SU-DHL-6 (cell line): Measurements from ENCODE around the gene MKNK2.

Experiments
- H2AFZ ChIP-seq: fragments of 200-600 bp; sonication (generic); 2 replicates; pipeline ENCODE4 v1.6.1; 2014; ENCODE audit warnings: low read depth, mild to moderate bottlenecking, moderate library complexity, mixed read lengths, antibody characterized with exemption, low read length; ENCODE audit not compliant: severe bottlenecking
- H3F3A ChIP-seq: fragments of 200-600 bp; shearing (Covaris generic); 2 replicates; pipeline ENCODE4 v1.6.0; 2016; ENCODE audit warnings: antibody characterized with exemption, mild to moderate bottlenecking; ENCODE audit not compliant: insufficient read depth
- H3K27ac ChIP-seq: fragments of 200-600 bp; sonication (generic); 2 replicates; pipeline ENCODE4 v1.5.1; 2016; ENCODE audit warnings: low read depth, mild to moderate bottlenecking, low read length, moderate library complexity, mixed read lengths
- H3K27me3 ChIP-seq: fragments of 200-600 bp; sonication (generic), shearing (Covaris generic); 2 replicates; pipeline ENCODE4 v1.6.0; 2014; ENCODE audit warnings: mild to moderate bottlenecking, low read length
- H3K36me3 ChIP-seq: fragments of 200-600 bp; sonication (generic); 2 replicates; pipeline ENCODE4 v1.6.1; 2014; ENCODE audit warnings: mild to moderate bottlenecking, low read length, mixed read lengths
- H3K4me2 ChIP-seq: fragments of 300-600, 200-600 bp; shearing (Covaris generic), sonication (generic); 2 replicates; pipeline ENCODE4 v1.6.0; 2014; ENCODE audit warnings: low read length, low read depth, mild to moderate bottlenecking; ENCODE audit not compliant: poor library complexity, severe bottlenecking
- H3K4me3 ChIP-seq: fragments of 200-600 bp; sonication (generic); 2 replicates; pipeline ENCODE4 v1.5.1; 2014; ENCODE audit warnings: antibody characterized with exemption, low read length, mild to moderate bottlenecking, mixed read lengths; ENCODE audit not compliant: insufficient read depth, poor library complexity, severe bottlenecking
- H3K79me2 ChIP-seq: fragments of 200-600 bp; sonication (generic); 2 replicates; pipeline ENCODE4 v1.6.1; 2014; ENCODE audit warnings: mild to moderate bottlenecking, low read length, moderate library complexity; ENCODE audit not compliant: insufficient read depth
- H3K9ac ChIP-seq: fragments of 200-600 bp; sonication (generic); 2 replicates; pipeline ENCODE4 v1.7.0; 2014; ENCODE audit warnings: mild to moderate bottlenecking, low read length
- H3K9me2 ChIP-seq: fragments of 200-600 bp; sonication (generic); replicated peaks from 2 replicates; pipeline ENCODE4 v1.6.1; 2014; ENCODE audit warnings: low read length; ENCODE audit not compliant: insufficient read depth
- H3K9me3 ChIP-seq: fragments of 200-600 bp; sonication (generic); 2 replicates; pipeline ENCODE4 v1.6.1; 2014; ENCODE audit warnings: low read length, mixed read lengths; ENCODE audit not compliant: insufficient read depth
- H4K20me1 ChIP-seq: fragments of 200-600 bp; sonication (generic); 2 replicates; pipeline ENCODE4 v1.6.1; 2014; ENCODE audit warnings: low read depth, mild to moderate bottlenecking, antibody characterized with exemption, low read length, moderate library complexity, mixed read lengths
- EZH2phosphoT487 ChIP-seq: fragments of 200-600 bp; sonication (generic), shearing (Covaris generic); conservative IDR thresholded peaks from 2 replicates; pipeline ENCODE4 v1.6.1; 2018; ENCODE audit warnings: mild to moderate bottlenecking, antibody characterized with exemption, low read length, moderate library complexity, mixed read lengths
- TF ChIP-seq, protein P1 (sequence below): fragments of 200-600 bp; sonication (generic); IDR thresholded peaks from one replicate; pipeline ENCODE4 v1.5.1; 2017; ENCODE audit warnings: antibody characterized with exemption, mild to moderate bottlenecking, low read length, moderate library complexity; ENCODE audit not compliant: insufficient read depth, poor library complexity, severe bottlenecking

Gene MKNK2

DNA sequence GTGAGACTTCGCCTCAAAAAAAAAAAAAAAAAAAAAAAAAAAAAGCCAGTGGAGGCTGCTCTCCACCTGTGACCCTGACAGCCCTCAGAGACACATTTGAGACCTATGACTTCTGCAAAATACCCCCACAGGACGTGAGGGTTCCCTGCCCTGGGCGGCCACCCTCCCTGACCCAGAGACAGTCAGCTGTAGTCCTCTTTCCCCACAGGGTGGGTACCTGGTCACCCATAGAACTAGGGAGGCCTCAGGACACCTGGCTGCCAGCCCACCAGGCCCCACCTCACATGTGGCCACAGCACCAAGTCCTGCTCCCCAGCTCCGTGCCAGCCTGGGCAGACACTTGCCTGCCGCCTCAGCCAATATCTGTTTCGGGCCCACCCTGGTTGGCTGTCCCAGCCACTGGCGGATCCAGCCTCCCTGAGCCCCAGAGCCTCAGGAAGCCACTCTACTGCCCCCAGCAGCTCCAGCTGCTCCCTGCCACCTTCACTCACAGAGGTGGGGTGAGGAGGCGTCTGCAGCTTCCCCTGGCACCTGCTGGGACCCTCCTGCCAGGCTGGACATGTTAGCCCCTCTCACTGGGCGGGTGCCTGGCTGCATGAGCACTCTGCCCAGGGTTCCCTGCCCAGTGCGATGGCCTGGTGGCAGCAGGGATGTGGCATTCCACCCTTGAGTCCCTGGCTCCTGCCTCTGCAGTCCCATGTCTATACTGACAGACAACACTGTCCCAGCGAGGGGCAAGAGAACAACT is 6.9 kb downstream of the MKNK2 start:
- H3K9me2 ChIP-seq = no peaks in the 10 kb centered on the region
- H3K36me3 ChIP-seq = no peaks in the 10 kb centered on the region
- no peaks in the 10 kb centered on the region for H4K20me1 ChIP-seq
- H3K79me2 ChIP-seq = peaks cover 26% of the 10 kb centered on the region
- no peak overlapping the region for H3K4me3 ChIP-seq
- no peaks in the 10 kb centered on the region for H3K9me3 ChIP-seq
- H3K9ac ChIP-seq = no peak overlapping the region
- H3K27ac ChIP-seq = peak overlapping the region; percentile 45
- H3K27me3 ChIP-seq = no peaks in the 10 kb centered on the region
- H2AFZ ChIP-seq = no peak overlapping the region
- H3F3A ChIP-seq = peaks cover 8% of the 10 kb centered on the region; the same call in 1 of the 2 replicates
- TF ChIP-seq, protein P1, sequence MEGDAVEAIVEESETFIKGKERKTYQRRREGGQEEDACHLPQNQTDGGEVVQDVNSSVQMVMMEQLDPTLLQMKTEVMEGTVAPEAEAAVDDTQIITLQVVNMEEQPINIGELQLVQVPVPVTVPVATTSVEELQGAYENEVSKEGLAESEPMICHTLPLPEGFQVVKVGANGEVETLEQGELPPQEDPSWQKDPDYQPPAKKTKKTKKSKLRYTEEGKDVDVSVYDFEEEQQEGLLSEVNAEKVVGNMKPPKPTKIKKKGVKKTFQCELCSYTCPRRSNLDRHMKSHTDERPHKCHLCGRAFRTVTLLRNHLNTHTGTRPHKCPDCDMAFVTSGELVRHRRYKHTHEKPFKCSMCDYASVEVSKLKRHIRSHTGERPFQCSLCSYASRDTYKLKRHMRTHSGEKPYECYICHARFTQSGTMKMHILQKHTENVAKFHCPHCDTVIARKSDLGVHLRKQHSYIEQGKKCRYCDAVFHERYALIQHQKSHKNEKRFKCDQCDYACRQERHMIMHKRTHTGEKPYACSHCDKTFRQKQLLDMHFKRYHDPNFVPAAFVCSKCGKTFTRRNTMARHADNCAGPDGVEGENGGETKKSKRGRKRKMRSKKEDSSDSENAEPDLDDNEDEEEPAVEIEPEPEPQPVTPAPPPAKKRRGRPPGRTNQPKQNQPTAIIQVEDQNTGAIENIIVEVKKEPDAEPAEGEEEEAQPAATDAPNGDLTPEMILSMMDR = no peak
- no peak for TF ChIP-seq EZH2phosphoT487
- no peak overlapping the region for H3K4me2 ChIP-seq

DNA sequence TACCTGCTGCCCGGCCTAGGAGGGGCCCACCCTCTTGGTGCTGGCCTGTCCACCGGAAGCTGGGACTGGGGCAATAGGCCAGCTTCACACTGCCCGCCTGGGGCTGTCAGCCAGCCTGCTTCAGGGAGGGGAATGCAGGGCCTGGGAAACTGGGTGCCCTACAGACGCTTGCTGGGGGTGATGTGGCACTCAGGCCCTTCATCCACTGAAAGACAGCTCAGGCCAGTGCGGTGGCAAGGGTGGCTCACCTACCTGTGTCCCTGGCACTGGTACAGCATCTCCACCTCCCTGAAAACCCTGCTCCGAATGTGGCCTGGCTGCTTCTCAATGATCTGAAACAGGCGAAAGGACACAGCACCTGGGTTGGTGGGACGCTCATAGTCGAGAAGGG is 7.8 kb downstream of the MKNK2 start:
- Histone ChIP-seq H3K9me2 (no peaks in the 10 kb centered on the region), H3K36me3 (no peaks in the 10 kb centered on the region), H3K9ac (0 out of 2 replicates have a peak overlapping the region, but pooled peaks have one; percentile 49), H3K27me3 (no peaks in the 10 kb centered on the region), H3K4me2 (peak overlapping the region; percentile 54), H2AFZ (no peak overlapping the region), H3F3A (peaks cover 8% of the 10 kb centered on the region; the same call in 1 of the 2 replicates), H3K79me2 (peaks cover 17% of the 10 kb centered on the region), H3K27ac (peak overlapping the region; percentile 69), H3K9me3 (no peaks in the 10 kb centered on the region), H4K20me1 (no peaks in the 10 kb centered on the region), H3K4me3 (no peak overlapping the region)
- TF ChIP-seq EZH2phosphoT487 = no peak
- TF ChIP-seq, protein P1 = no peak

DNA sequence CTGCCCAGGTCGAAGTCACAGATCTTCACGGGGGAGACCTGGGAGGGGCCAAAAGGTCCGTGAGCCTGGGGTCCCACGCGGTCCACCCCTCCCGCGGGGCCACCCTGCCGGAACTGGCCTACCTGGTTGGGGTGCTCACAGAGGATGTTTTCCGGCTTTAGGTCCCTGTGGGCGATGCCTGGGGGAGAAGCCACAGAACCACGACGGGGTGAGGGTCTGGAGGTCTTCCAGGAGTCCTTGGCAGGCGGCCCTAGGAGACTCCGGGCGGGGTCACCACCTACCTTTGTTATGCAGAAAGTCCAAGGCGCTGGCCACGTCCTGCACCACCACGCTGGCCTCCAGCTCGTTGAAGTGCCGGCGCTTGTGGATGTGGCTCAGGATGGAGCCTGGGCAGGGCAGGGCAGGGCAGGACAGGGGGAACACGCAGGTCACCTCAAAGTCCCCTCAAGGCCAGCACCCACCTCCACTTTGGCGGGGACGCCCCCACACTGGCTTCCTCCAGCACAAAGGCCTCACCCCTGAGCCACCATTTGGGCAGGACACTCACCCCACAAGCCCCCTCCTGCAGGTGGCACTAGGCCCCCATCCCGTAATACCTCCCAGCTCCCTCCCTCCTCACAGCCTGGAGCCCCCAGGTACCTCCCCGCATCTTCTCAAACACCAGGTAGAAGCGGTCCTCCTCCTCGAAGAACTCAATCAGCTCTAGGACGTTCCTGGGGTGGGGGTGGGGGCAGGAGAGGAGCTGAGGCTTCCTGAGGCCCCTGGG is 8.4 kb downstream of the MKNK2 start:
- TF ChIP-seq, protein P1 = no peak
- TF ChIP-seq EZH2phosphoT487 = no peak
- H2AFZ ChIP-seq = no peak overlapping the region
- H4K20me1 ChIP-seq = peaks cover 2% of the 10 kb centered on the region; the same call in 1 of the 2 replicates
- H3K9me2 ChIP-seq = no peaks in the 10 kb centered on the region
- H3K27me3 ChIP-seq = no peaks in the 10 kb centered on the region
- peak overlapping the region; percentile 69 for H3K27ac ChIP-seq
- H3K9ac ChIP-seq = peak overlapping the region; percentile 49
- peaks cover 10% of the 10 kb centered on the region; the same call in 1 of the 2 replicates for H3F3A ChIP-seq
- H3K4me2 ChIP-seq = peak overlapping the region; percentile 54
- no peaks in the 10 kb centered on the region for H3K9me3 ChIP-seq
- no peaks in the 10 kb centered on the region for H3K36me3 ChIP-seq
- H3K4me3 ChIP-seq = peak overlapping the region; percentile 41
- H3K79me2 ChIP-seq = peaks cover 11% of the 10 kb centered on the region
